Measurements from ENCODE around the gene RENBP.
"Not testable (repeated sequence)": the region's sequence is repeated elsewhere in the genome, so short reads cannot be mapped to it uniquely, and the experiment has no call there.

Gene RENBP

DNA sequence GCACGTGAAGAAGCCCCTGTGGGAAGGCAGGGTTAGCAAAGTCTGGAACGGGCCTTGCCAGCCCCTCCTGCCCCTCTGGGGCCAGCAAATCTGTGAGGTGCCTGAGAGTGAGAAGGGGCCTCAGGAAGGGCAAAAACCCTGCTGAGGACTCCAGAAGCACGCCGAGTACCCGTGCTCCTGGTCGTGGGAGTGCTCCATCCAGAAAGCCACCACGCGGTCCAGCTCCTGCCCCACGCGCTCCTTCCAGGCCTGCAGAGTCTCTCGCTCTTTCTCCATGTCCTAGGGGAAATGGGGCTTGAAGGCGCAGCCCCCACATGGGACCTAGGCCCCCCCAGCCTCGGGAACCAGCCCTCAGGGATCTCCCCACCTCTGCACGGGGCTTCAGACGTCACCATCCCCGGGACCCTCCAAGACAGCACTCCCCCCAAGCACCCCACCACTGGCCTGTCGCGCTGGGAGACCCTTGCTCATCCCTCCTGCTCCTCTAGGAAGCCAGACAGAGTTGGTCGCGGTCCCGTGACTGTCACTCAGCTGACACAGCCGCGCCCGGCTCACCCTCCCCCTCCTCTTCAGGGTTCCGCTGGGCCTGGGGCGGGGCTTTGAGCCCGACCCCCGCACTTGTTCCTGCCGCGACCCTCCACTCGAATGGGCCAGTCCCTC is at the start of gene RENBP:
Gene RENBP (minus strand): TSS at position 504 of the 660 bp plus-strand sequence. CDS start 33 bp downstream, at position 471.
- no peak within 1 kb of the TSS; the same call in 1 of the 2 replicates for H3K4me3 ChIP-seq (ENCODE audit: low read length)
- no peak for TF ChIP-seq ZNF274 (IDR thresholded peaks at IDR 0.05; ENCODE audit: low read depth, low read length)

DNA sequence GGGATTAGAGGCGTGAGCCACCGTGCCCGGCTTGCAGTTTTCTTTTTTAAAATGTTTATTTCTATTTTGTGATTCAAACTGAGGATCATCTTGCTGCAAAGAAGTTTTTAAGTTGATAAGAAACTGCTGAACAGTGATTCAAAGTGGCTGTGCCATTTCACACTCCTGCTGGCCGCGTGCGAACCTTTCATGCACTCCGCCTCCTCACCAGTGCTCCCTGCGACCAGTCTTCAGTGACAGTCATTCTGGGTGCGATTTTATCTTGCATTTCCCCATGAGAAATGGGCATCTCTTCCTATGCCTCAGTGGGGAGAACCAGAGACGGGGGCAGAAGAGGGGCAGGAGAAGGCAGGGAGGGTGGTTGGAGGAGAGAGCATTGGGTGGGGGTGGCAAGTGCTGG is 49.5 kb upstream of the RENBP start:
- no peak for TF ChIP-seq ZNF274 (IDR thresholded peaks at IDR 0.05; ENCODE audit: low read depth, low read length)
- H3K4me3 ChIP-seq (ENCODE audit: low read length) = no peak overlapping the region

DNA sequence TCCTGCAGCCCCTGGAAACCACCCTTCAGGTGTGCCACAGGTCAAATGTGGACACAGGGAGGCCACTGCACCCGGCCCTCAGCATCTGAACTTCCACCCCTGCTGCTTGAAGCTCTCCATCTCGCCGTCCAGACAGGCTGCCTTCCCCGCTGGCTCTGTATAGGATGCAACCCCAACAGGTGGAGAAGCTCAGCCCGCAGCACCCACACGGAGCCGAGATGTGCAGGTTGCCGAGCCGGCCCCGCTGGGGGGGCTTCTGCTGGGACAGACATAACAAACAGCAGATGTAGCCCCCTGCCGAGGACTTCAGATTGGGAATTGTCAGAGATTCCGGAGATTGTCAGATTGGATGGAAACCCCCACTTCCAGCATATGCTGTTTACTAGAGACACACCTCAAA is 48.6 kb upstream of the RENBP start:
- no peak for TF ChIP-seq ZNF274 (IDR thresholded peaks at IDR 0.05; ENCODE audit: low read depth, low read length)
- H3K4me3 ChIP-seq (ENCODE audit: low read length) = no peak overlapping the region

DNA sequence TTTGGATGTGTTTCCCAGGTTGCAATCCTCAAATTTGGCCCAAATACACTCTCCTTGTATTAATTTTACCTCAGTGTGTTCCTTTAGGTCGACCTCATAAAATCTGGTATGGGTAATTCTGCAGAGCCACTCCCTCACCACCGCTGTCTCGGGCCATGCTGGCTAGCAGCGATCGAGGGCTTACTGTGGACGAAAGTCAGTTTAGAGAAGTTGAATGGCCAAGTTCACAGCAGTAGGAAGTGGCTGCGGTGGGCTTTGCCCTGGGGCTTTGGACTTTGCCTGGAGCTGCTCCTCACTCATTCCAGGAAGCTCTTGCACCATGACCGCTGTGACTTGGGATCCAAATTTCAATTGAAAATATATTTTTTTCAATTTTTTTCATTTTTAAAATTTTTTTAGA is 47.7 kb upstream of the RENBP start:
- no peak overlapping the region for H3K4me3 ChIP-seq (ENCODE audit: low read length)
- no peak for TF ChIP-seq ZNF274 (IDR thresholded peaks at IDR 0.05; ENCODE audit: low read depth, low read length)

DNA sequence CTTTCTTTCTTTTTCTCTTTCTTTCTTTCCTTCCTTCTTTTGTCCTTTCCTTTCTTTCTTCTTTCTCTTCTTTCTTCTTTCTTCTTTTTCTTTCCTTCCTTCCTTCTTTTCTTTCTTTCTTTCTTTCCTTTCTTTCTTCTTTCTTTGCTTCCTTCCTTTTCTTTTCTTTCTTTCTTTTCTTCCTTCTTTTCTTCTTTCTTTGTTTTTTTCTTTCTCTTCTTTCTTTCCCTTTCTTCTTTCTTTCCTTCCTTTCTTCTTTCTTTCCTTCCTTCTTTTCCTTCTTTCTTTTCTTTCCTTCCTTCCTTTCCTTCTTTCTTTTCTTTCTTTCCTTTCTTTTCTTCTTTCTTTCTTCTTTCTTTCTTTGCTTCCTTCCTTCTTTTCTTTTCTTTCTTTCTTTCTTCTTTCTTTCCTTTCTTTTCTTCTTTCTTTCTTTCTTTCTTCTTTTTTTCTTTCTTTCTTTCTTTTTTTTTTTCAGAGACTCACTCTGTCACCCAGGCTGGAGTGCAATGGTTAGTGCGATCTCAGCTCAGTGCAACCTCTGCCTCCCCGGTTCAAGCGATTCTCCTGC is 46.7 kb upstream of the RENBP start:
- no peak overlapping the region for H3K4me3 ChIP-seq (ENCODE audit: low read length)
- TF ChIP-seq ZNF274 (IDR thresholded peaks at IDR 0.05; ENCODE audit: low read depth, low read length) = no peak

DNA sequence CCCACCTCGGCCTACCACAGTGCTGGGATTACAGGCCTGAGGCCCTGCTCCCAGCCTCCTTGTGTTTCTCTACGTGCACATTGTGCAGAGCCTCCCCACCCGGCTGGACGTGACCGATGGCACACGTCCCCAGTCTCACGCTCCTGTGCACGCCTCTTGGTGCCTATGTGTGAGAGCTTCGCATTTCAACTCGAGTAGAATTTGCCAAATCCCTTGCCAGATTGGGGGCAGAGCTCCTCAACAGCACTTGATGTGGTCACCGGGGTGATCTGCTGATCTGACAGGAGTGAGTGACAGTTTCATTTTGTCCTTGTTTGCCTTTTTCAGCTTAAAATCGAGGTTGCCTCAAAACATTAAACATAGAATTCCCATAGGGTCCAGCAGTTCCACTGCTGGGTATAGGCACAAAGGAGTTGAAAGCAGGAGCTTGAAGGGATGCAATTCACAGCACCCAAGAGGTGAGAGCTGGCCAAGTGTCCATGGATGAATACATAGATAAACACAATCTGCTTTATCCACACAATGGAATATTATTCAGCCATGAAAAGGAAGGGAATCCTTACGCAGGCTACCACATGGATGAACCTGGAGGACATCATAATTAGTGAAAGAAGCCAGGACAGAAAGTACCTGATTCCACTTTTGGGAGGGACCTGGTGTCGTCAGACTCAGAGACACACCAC is 45.7 kb upstream of the RENBP start:
- TF ChIP-seq ZNF274 (IDR thresholded peaks at IDR 0.05; ENCODE audit: low read depth, low read length) = no peak
- no peak overlapping the region for H3K4me3 ChIP-seq (ENCODE audit: low read length)

DNA sequence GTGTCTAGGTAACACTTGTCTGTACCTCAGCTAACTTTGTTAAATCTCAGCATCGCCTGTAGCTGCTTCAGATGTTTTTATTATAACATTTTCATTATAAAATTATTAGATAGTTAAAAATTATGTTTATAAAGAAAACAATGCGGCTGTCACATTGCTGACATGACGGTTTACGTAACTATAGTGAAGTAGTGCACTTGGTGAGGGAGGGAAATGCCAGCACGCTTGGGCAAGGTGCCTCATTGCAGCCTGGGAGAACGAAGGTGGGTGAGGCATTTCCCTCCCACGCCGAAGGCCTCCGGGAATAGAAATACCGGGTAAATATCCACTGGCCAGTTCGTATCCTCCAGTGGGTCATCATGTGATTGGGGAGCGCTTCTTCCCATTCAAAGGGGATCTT is 44.0 kb upstream of the RENBP start:
- TF ChIP-seq ZNF274 (IDR thresholded peaks at IDR 0.05; ENCODE audit: low read depth, low read length) = no peak
- H3K4me3 ChIP-seq (ENCODE audit: low read length) = no peak overlapping the region

DNA sequence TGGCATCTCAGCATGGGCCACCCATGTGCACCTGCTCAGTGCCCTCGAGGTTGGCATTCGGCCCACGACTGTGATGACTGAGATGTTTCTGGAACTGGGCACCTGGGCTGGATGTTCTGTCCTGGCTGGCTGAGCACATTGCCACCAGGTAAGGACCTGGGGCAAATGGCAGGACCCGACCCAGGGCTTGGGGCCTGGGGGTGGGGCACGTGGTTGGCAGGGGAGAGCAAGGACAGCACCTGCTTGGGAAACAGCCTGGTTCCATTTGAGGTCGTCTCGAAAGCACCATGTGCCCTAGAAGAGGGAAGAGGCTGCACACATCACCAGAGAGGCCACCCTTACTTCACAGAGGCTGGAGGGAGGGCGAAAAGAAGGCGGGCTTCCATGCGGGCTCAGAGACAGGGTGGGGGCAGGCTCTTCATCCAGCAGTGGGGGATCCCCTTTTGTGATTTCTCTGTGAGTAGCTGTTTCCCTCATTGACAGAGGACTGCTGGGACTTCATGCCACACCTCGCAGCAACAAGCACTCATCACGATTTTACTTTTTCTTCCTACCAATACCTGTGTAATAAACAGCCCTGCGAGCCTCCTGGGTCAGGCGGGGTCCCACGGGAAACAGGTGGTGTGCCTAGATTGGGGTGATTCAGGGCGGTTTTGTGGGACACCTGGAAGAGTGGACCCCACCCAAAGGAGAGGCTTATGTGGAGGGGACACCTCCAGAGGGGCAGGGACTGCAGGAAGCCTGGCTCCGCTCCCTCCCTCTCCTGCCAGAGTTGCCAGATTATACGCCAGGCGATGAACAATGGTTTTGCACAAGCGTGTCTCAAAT is 40.1 kb upstream of the RENBP start:
- TF ChIP-seq ZNF274 (IDR thresholded peaks at IDR 0.05; ENCODE audit: low read depth, low read length) = no peak
- H3K4me3 ChIP-seq (ENCODE audit: low read length) = no peak overlapping the region; the same call in 1 of the 2 replicates

DNA sequence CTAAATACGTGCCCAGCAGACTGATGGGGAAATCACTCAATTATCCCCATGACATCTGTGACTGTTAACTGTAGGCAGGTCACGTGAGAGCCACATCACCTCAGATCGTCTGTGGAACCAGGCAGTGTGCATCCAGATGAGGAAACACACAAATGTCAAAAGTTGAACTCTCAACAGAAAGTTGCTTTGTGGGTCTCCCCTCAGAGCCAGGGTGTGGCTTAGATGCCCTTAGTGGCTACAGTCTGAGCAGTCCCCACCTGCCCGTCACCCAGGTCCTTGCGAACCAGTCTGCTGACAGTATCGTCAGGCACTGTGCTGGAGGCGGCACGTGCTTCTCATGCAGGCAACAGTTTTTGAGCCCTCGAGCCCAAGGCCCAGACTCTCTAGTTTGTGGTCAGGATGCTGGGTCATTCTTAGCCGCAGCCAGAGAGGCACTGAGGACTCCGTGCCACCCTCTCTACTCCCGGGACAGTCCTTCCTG is 38.9 kb upstream of the RENBP start:
- H3K4me3 ChIP-seq (ENCODE audit: low read length) = no peak overlapping the region
- no peak for TF ChIP-seq ZNF274 (IDR thresholded peaks at IDR 0.05; ENCODE audit: low read depth, low read length)

DNA sequence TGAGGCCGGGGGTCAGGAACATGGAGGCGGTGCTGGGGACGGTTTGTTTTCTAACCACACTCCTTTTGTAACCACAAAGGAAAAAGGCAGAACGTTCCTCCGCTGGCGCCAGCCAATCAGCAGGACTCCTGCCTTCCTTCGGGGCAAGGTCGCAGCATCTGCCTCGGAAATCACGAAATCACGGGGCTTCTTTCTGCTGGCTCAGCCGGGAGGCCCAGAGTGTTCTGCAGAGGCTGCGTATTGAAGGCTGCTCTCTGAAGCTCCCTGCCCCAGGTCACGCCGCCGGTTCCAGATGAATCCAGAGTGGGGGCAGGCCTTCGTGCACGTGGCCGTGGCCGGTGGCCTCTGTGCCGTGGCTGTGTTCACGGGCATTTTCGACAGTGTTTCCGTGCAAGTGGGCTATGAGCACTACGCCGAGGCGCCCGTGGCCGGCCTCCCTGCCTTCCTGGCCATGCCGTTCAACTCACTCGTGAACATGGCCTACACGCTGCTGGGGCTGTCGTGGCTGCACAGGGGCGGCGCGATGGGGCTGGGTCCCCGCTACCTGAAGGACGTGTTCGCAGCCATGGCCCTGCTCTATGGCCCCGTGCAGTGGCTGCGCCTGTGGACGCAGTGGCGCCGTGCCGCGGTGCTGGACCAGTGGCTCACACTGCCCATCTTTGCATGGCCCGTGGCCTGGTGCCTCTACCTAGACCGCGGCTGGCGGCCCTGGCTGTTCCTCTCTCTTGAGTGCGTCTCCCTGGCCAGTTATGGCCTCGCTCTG is 37.5 kb upstream of the RENBP start:
- no peak overlapping the region for H3K4me3 ChIP-seq (ENCODE audit: low read length)
- TF ChIP-seq ZNF274 (IDR thresholded peaks at IDR 0.05; ENCODE audit: low read depth, low read length) = no peak

DNA sequence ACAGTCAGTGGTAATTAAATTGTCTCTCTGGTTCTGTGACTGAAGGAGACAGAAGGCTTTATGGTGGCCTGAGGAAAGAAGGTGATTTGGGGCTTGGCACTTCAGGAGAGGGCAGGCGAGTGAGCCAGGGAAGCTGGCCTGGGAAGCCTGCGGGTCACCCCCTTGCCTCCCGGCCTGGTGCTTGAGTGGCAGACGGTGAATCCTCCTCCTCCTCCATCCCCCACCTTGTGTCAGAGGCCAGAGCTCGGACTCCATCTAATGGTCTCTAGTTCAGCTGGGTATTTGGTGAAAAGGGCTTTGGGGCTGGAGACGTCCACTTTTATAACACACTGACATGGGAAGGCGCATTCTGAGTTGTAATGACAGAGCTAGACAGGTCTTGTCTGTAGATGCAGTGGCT is 36.8 kb upstream of the RENBP start:
- TF ChIP-seq ZNF274 (IDR thresholded peaks at IDR 0.05; ENCODE audit: low read depth, low read length) = no peak
- no peak overlapping the region for H3K4me3 ChIP-seq (ENCODE audit: low read length)

DNA sequence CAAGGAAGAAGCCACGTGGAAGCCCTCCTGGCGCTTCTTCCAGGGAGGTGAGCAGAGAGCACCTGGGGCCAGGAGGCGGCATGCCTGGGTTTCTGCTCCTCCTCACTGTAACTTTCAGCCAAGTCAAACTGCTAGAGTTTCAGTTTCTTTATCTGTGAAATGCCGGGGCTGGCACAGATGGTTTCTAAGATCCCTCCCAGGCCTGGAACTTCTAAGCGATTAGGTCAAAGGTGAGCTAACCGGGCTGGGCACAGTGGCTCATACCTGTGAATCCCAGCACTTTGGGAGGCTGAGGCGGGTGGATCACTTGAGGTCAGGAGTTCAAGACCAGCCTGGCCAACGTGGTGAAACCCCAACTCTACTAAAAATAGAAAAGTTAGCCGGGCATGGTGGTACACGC is 36.0 kb upstream of the RENBP start:
- H3K4me3 ChIP-seq (ENCODE audit: low read length) = not testable (repeated sequence)

DNA sequence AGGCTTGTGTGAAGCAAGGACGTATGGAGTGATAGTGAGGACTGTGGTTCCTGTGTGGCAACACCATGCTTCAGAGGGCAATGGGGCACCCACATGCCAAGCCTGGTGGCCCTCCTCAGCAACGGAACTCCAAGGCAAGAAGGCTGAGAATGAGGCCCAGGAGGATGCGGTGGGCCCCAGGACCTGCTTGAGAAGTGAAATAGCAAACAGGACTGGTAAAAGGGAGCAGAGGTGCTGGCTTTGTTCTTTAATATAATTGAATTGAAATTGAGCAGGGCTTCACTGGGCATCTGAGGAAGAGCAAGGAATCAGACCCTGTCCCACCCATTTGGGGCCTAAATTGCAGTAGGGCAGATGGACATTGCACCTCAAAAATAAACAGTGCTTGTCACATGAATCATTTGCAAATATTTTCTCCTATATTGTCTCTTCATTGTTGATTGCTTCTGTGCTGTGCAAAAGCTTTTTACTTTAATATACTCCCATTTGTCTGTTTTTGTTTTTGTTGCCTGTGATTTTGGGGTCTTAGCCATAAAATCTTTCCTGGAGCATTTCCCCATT is 30.4 kb upstream of the RENBP start:
- TF ChIP-seq ZNF274 (IDR thresholded peaks at IDR 0.05; ENCODE audit: low read depth, low read length) = no peak
- H3K4me3 ChIP-seq (ENCODE audit: low read length) = no peak overlapping the region
